ENCODE data around the gene LDB3.

DNA sequence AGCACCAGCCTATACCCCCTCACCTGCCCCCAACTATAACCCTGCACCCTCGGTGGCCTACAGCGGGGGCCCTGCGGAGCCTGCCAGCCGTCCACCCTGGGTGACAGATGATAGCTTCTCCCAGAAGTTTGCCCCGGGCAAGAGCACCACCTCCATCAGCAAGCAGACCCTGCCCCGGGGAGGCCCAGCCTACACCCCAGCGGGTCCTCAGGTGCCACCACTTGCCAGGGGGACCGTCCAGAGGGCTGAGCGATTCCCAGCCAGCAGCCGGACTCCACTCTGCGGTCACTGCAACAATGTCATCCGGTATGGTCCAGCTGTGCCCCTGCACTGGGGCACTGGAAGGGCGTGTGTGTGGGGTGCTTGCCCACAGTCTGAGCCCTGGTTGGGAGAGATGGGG is 48.2 kb downstream of the LDB3 start:
- TF ChIP-seq, protein P1, sequence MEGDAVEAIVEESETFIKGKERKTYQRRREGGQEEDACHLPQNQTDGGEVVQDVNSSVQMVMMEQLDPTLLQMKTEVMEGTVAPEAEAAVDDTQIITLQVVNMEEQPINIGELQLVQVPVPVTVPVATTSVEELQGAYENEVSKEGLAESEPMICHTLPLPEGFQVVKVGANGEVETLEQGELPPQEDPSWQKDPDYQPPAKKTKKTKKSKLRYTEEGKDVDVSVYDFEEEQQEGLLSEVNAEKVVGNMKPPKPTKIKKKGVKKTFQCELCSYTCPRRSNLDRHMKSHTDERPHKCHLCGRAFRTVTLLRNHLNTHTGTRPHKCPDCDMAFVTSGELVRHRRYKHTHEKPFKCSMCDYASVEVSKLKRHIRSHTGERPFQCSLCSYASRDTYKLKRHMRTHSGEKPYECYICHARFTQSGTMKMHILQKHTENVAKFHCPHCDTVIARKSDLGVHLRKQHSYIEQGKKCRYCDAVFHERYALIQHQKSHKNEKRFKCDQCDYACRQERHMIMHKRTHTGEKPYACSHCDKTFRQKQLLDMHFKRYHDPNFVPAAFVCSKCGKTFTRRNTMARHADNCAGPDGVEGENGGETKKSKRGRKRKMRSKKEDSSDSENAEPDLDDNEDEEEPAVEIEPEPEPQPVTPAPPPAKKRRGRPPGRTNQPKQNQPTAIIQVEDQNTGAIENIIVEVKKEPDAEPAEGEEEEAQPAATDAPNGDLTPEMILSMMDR (IDR thresholded peaks at IDR 0.05), result no peak
- TF ChIP-seq, protein P2, sequence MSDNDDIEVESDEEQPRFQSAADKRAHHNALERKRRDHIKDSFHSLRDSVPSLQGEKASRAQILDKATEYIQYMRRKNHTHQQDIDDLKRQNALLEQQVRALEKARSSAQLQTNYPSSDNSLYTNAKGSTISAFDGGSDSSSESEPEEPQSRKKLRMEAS (IDR thresholded peaks at IDR 0.05), result no peak
- TF ChIP-seq MAZ (IDR thresholded peaks at IDR 0.05; ENCODE audit: borderline replicate concordance, low read depth, low read length) (no peak), BHLHE40 (IDR thresholded peaks at IDR 0.05; ENCODE audit: low read depth, low read length) (no peak), CHD2 (IDR thresholded peaks at IDR 0.05; ENCODE audit: low read length, partially characterized antibody) (no peak), RCOR1 (IDR thresholded peaks at IDR 0.05; ENCODE audit: low read depth, low read length) (no peak), RNF2 (IDR thresholded peaks at IDR 0.05; ENCODE audit: borderline replicate concordance, low read depth) (no peak), MYC (IDR thresholded peaks at IDR 0.05; ENCODE audit: borderline replicate concordance, low read length) (no peak), CHD4 (IDR thresholded peaks at IDR 0.05; ENCODE audit: borderline replicate concordance) (no peak), E2F6 (IDR thresholded peaks at IDR 0.05; ENCODE audit: borderline replicate concordance, low read depth) (no peak), REST (IDR thresholded peaks at IDR 0.05) (no peak)

Measured in A549 (cell line).